DOHH2 (cell line): Measurements from ENCODE around the gene ANKDD1B.

Experiments
- H3F3A ChIP-seq: fragments of 200-600 bp; sonication (generic), shearing (Covaris generic); 2 replicates; pipeline ENCODE4 v1.6.0; 2016; ENCODE audit warnings: antibody characterized with exemption, mild to moderate bottlenecking; ENCODE audit not compliant: control insufficient read depth, insufficient read depth
- H3K27ac ChIP-seq: fragments of 200-600 bp; sonication (generic); 2 replicates; pipeline ENCODE4 v1.5.1; 2014; ENCODE audit warnings: low read depth, mild to moderate bottlenecking, low read length, moderate library complexity
- H3K27me3 ChIP-seq: fragments of 200-600 bp; sonication (generic); 2 replicates; pipeline ENCODE4 v1.6.1; 2014; ENCODE audit warnings: mild to moderate bottlenecking, low read length, mixed read lengths; ENCODE audit not compliant: control insufficient read depth
- H3K36me3 ChIP-seq: fragments of 200-600 bp; sonication (generic); 2 replicates; pipeline ENCODE4 v1.6.1; 2014; ENCODE audit warnings: mild to moderate bottlenecking, low read length, moderate library complexity, mixed read lengths; ENCODE audit not compliant: control insufficient read depth
- H3K4me1 ChIP-seq: fragments of 200-600 bp; sonication (generic); 2 replicates; pipeline ENCODE4 v1.6.1; 2014; ENCODE audit warnings: mild to moderate bottlenecking, low read length, mixed read lengths; ENCODE audit not compliant: control insufficient read depth
- H3K4me2 ChIP-seq: fragments of 200-600 bp; sonication (generic); 2 replicates; pipeline ENCODE4 v1.6.0; 2014; ENCODE audit warnings: mild to moderate bottlenecking, low read length, moderate library complexity
- H3K4me3 ChIP-seq: fragments of 200-600 bp; sonication (generic); 2 replicates; pipeline ENCODE4 v1.5.1; 2014; ENCODE audit warnings: mild to moderate bottlenecking, low read length, mixed read lengths
- H3K79me2 ChIP-seq: fragments of 200-600 bp; sonication (generic); 2 replicates; pipeline ENCODE4 v1.6.1; 2014; ENCODE audit warnings: mild to moderate bottlenecking, low read length, mixed read lengths; ENCODE audit not compliant: control insufficient read depth
- H3K9me2 ChIP-seq: fragments of 200-600 bp; sonication (generic); replicated peaks from 2 replicates; pipeline ENCODE4 v1.6.1; 2014; ENCODE audit warnings: mild to moderate bottlenecking, low read length, mixed read lengths; ENCODE audit not compliant: control insufficient read depth
- H3K9me3 ChIP-seq: fragments of 200-600 bp; sonication (generic); 2 replicates; pipeline ENCODE4 v1.6.1; 2014; ENCODE audit warnings: antibody characterized with exemption, low read length, mixed read lengths; ENCODE audit not compliant: control insufficient read depth, insufficient read depth
- H4K20me1 ChIP-seq: fragments of 200-600 bp; sonication (generic); 2 replicates; pipeline ENCODE4 v1.6.0; 2014; ENCODE audit warnings: low read depth, mild to moderate bottlenecking, antibody characterized with exemption, low read length, moderate library complexity; ENCODE audit not compliant: control insufficient read depth, insufficient read depth
- CTCF ChIP-seq: fragments of 200-600 bp; sonication (generic); IDR thresholded peaks from one replicate; pipeline ENCODE4 v1.5.1; 2014; ENCODE audit warnings: antibody characterized with exemption, mild to moderate bottlenecking, low read depth, low read length; ENCODE audit not compliant: poor library complexity, severe bottlenecking
- EZH2phosphoT487 ChIP-seq: fragments of 200-600 bp; sonication (generic); IDR thresholded peaks from 2 replicates; pipeline ENCODE4 v1.6.1; 2017; ENCODE audit warnings: borderline replicate concordance, mild to moderate bottlenecking, antibody characterized with exemption, low read length, moderate library complexity, mixed read lengths

The ANKDD1B gene

DNA sequence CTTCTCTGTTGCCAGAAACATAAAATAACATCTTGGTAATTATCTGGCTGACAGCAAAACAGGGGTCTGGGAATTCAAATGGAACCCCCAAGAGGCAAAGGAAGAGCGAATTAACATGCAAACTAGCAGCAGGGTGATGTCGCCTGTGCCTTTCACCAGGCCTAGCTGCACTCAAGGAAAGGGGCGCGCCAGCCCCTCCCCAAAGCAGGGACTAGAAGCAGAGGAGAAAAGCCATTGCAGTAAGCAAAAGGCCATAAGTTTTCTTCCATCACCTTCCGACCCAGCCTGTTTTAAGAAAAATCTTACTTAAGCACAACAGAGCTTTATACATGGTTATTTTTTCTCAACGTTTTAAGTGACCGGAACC is 105.4 kb downstream of the ANKDD1B start:
- Histone ChIP-seq H3K27me3 (no peaks in the 10 kb centered on the region), H3F3A (peaks cover 7% of the 10 kb centered on the region; the same call in 1 of the 2 replicates), H3K4me1 (peaks cover 11% of the 10 kb centered on the region), H3K9me3 (no peaks in the 10 kb centered on the region), H4K20me1 (no peaks in the 10 kb centered on the region), H3K9me2 (no peaks in the 10 kb centered on the region), H3K36me3 (peaks cover 35% of the 10 kb centered on the region), H3K79me2 (peaks cover 52% of the 10 kb centered on the region), H3K27ac (peak overlapping the region; percentile 88), H3K4me2 (peak overlapping the region; percentile 70), H3K4me3 (peak overlapping the region; percentile 97)
- TF ChIP-seq EZH2phosphoT487 (no peak), CTCF (no peak)

GRCh38 chr5:75717082-75717922 is 106.0 kb downstream of the ANKDD1B start, which contains the start of gene POC5:
Gene POC5, minus strand, starts transcription at chr5:75717437. Its CDS starts 4,500 bp downstream, at chr5:75712937.
- Histone ChIP-seq H3F3A (peaks cover 7% of the 10 kb centered on the region; the same call in 1 of the 2 replicates), H3K27ac (peak within 1 kb of the TSS; percentile 88), H3K4me2 (peak within 1 kb of the TSS; percentile 70), H3K9me2 (no peaks in the 10 kb centered on the region), H3K36me3 (peaks cover 29% of the 10 kb centered on the region), H3K79me2 (peaks cover 46% of the 10 kb centered on the region), H4K20me1 (no peaks in the 10 kb centered on the region), H3K27me3 (no peaks in the 10 kb centered on the region), H3K9me3 (no peaks in the 10 kb centered on the region), H3K4me1 (peaks cover 11% of the 10 kb centered on the region), H3K4me3 (peak within 1 kb of the TSS; percentile 97)
- TF ChIP-seq EZH2phosphoT487 (no peak), CTCF (no peak)

DNA sequence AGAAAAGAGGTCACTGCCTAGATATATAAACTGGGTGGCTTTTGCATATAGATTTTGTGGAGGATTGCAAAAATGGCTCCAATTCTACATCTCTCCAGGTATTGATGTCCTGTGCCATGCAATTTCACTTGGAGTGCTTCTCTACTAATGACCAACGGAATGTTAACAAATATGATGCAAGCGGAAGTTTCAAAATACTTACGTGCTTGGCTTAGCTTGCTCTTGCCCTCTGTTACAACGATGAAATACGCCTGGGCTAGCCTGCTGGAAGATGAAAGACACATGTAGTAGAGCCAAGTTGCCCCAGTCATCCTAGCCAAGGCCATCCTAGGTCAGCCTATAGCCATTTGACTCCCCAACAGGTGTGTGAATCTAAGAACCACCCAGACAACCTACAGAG is 109.6 kb downstream of the ANKDD1B start:
- H3K27me3 ChIP-seq, result no peaks in the 10 kb centered on the region

More for the DNA sequence above, 109.6 kb downstream of the ANKDD1B start:
- H3F3A ChIP-seq, result peaks cover 7% of the 10 kb centered on the region; the same call in 1 of the 2 replicates
- no peaks in the 10 kb centered on the region for H4K20me1 ChIP-seq
- no peak overlapping the region for H3K4me2 ChIP-seq
- H3K79me2 ChIP-seq, result peaks cover 10% of the 10 kb centered on the region
- TF ChIP-seq EZH2phosphoT487, result no peak
- TF ChIP-seq CTCF, result no peak
- H3K27ac ChIP-seq, result no peak overlapping the region
- peaks cover 5% of the 10 kb centered on the region for H3K4me1 ChIP-seq
- no peaks in the 10 kb centered on the region; the same call in 1 of the 2 replicates for H3K9me3 ChIP-seq
- H3K4me3 ChIP-seq, result no peak overlapping the region
- peaks cover under 1% of the 10 kb centered on the region for H3K36me3 ChIP-seq
- no peaks in the 10 kb centered on the region for H3K9me2 ChIP-seq
